PFSK-1 (cell line): Measurements from ENCODE around the gene HOXA3.

Experiments
- FOXP2 ChIP-seq: optimal IDR thresholded peaks from 2 replicates; pipeline ENCODE3; 2011; ENCODE audit warnings: borderline replicate concordance, control low read depth, inconsistent platforms; ENCODE audit not compliant: insufficient read depth; ENCODE audit errors: extremely low read length, extremely low read depth
- POLR2AphosphoS5 ChIP-seq: IDR thresholded peaks from 2 replicates; pipeline ENCODE4 v1.6.1; 2012; ENCODE audit warnings: low read depth, mild to moderate bottlenecking, control low read depth, low read length, moderate library complexity
- REST ChIP-seq, 2 experiments: IDR thresholded peaks; 2 replicates each; pipeline versions ENCODE4 v1.6.1 to v1.8.0; 2011 to 2012; ENCODE audit warnings: low read depth in 2 of 2, low read length in 2 of 2, control low read depth in 1 of 2, inconsistent platforms in 1 of 2, mild to moderate bottlenecking in 1 of 2, moderate library complexity in 1 of 2; ENCODE audit not compliant: insufficient read depth in 1 of 2
- SIN3A ChIP-seq: IDR thresholded peaks from 2 replicates; pipeline ENCODE4 v1.6.1; 2012; ENCODE audit warnings: mild to moderate bottlenecking, low read length, moderate library complexity, borderline replicate concordance; ENCODE audit not compliant: insufficient read depth
- TAF1 ChIP-seq: IDR thresholded peaks from 2 replicates; pipeline ENCODE4 v1.6.1; 2012; ENCODE audit warnings: low read length, control low read depth, borderline replicate concordance; ENCODE audit not compliant: insufficient read depth

Gene HOXA3

GRCh38 chr7:27184337-27185012 is 32.1 kb upstream of the HOXA3 start:
- TF ChIP-seq FOXP2 (no peak), SIN3A (no peak), POLR2AphosphoS5 (no peak), TAF1 (no peak), REST (IDR thresholded peaks at IDR 0.05; ENCODE audit: insufficient read depth in 1 of 2, low read depth in 2 of 2, low read length in 2 of 2) (no peak)

GRCh38 chr7:27183682-27184336 is 31.4 kb upstream of the HOXA3 start:
- no peak for TF ChIP-seq FOXP2
- TF ChIP-seq REST (IDR thresholded peaks at IDR 0.05; ENCODE audit: insufficient read depth in 1 of 2, low read depth in 2 of 2, low read length in 2 of 2), result no peak
- TF ChIP-seq POLR2AphosphoS5, result no peak
- no peak for TF ChIP-seq SIN3A
- TF ChIP-seq TAF1, result no peak

GRCh38 chr7:27182861-27183681 is 30.7 kb upstream of the HOXA3 start:
- TF ChIP-seq POLR2AphosphoS5, result no peak
- no peak for TF ChIP-seq FOXP2
- TF ChIP-seq TAF1, result no peak
- TF ChIP-seq REST (IDR thresholded peaks at IDR 0.05; ENCODE audit: insufficient read depth in 1 of 2, low read depth in 2 of 2, low read length in 2 of 2), result no peak
- TF ChIP-seq SIN3A, result no peak

- no peak for TF ChIP-seq SIN3A
- TF ChIP-seq FOXP2, result no peak
- TF ChIP-seq REST (IDR thresholded peaks at IDR 0.05; ENCODE audit: insufficient read depth in 1 of 2, low read depth in 2 of 2, low read length in 2 of 2), result no peak
- no peak for TF ChIP-seq POLR2AphosphoS5
- no peak for TF ChIP-seq TAF1
Observed at GRCh38 chr7:27182285-27182841, 30.0 kb upstream of the HOXA3 start.
